Activated naive CD8-positive, alpha-beta T cell treated with anti-CD3 and anti-CD28 coated beads, Interleukin-2, amount 10 ng/mL, durations not matched to agents 7 days and 5 days (primary cell): ENCODE results near the gene GAPT. TPM values are rescaled to one million over a fixed set of nuclear protein-coding genes. Genes with fewer than 3 reads are reported as not detected.

Source experiments
- ATAC-seq: fragments of 150-1000 bp; cut with Tn5 transposase; one replicate; pipeline ENCODE4 v1.10.0; 2021; ENCODE audit warnings: low read depth, moderate library complexity
- POLR2A ChIA-PET: fragments of 350-600 bp; sonication (Branson Sonifier 250); formaldehyde crosslinking; loops from one replicate; lab custom pipeline; 2021; ENCODE audit warnings: antibody characterized with exemption; lab: Charles Lee
- DNase-seq: peaks from one replicate; pipeline ENCODE4 v3.0.0; 2021
- H3K27ac Mint-ChIP-seq: one replicate; pipeline ENCODE4 v1.8.0; 2022; ENCODE audit warnings: mild to moderate bottlenecking, mixed read lengths
- H3K27me3 Mint-ChIP-seq: one replicate; pipeline ENCODE4 v1.8.0; 2022; ENCODE audit warnings: mild to moderate bottlenecking, moderate library complexity, mixed read lengths
- H3K36me3 Mint-ChIP-seq: one replicate; pipeline ENCODE4 v1.8.0; 2021; ENCODE audit warnings: mild to moderate bottlenecking, mixed read lengths
- H3K4me1 Mint-ChIP-seq: one replicate; pipeline ENCODE4 v1.8.0; 2021; ENCODE audit warnings: mixed read lengths
- H3K4me3 Mint-ChIP-seq: one replicate; pipeline ENCODE4 v1.8.0; 2022; ENCODE audit warnings: mild to moderate bottlenecking, moderate library complexity, mixed read lengths
- H3K9me3 Mint-ChIP-seq: one replicate; pipeline ENCODE4 v1.8.0; 2021; ENCODE audit warnings: mixed read lengths
- total RNA-seq, 2 experiments: library from RNA; stranded (reverse); gene quantifications; one replicate each; pipeline ENCODE4 v1.2.3, GENCODE V29; 2021

GAPT gene
- total RNA-seq, 2 experiments from 2014 or later, result 0.57 TPM; not detected in 1

DNA sequence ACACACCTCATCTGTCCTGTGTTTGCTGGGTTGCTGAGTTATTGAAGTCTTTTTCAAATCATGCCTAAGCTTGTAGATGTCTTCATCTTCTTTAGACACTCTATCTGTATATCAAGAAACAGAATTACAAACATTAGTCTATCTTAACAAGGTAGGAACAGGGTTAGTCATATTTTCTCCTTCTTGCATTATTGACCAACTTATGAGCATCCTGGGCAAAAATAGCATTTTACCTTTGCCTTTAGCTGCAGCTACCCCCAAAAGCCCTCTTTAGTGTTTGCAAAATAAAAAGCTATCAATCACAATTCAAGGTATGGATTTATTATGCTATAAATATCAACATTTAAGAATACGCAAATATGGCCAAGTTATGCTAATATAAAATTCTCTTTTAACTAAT is 34.7 kb upstream of the GAPT start:
- Mint-ChIP-seq H3K4me1 (peaks cover 8% of the 10 kb centered on the region), H3K27me3 (peaks cover 32% of the 10 kb centered on the region), H3K27ac (no peak overlapping the region), H3K9me3 (no peaks in the 10 kb centered on the region), H3K4me3 (no peak overlapping the region), H3K36me3 (peaks cover 3% of the 10 kb centered on the region)
- POLR2A ChIA-PET, result no interaction called here
- no peak for DNase-seq
- no peak for ATAC-seq

DNA sequence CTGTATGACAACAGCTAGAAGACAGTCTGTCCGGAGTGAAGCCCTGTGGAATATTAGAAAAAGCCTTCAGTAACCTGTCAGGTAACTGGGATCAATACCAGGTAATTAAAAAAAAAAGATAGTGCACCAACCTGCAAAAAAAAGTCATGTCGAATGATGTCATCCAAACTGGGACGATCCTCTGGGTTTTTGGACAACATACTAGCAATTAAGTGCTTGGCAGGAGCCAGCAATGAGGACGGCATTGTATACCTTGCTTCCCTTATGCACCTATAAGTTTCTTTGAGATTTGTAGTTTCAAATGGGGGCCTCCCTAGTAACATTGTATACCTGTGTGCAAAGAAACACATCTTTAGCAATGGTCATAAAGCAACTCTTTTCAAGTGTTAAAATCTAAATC is 34.2 kb upstream of the GAPT start:
- peaks cover 32% of the 10 kb centered on the region for H3K27me3 Mint-ChIP-seq
- DNase-seq (no peak), ATAC-seq (no peak)
- POLR2A ChIA-PET, result no interaction called here
- H3K27ac Mint-ChIP-seq, result no peak overlapping the region
- H3K36me3 Mint-ChIP-seq, result peaks cover 3% of the 10 kb centered on the region
- H3K4me3 Mint-ChIP-seq, result no peak overlapping the region
- H3K4me1 Mint-ChIP-seq, result peaks cover 9% of the 10 kb centered on the region
- no peaks in the 10 kb centered on the region for H3K9me3 Mint-ChIP-seq

DNA sequence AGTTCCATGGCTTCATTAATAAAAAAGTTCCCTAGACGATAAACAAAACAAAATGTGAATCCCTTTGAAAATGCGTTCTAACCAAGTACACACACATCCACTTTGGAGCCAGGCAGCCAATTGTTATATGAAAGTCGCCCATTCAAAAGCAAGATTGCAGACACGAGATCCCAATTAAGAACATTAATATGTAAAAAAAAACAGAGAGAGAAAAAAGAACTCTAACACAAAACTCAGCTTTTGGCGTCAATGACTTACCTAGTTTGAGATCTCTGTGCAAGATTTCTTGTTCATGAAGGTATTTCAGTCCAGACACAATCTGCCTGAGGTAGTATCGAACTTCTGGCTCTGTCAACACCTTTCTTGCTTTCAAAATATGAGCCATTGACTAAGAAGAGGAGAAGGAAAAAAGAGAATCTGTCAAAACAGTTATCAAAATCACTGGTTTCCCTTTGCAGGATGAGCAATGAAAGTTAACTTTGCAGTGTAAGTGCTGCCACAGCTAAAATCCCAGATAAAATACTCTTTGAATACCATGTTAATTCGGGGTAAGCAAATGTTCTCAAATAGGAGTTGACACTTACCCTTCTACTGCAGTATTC is 33.0 kb upstream of the GAPT start:
- ATAC-seq (no peak), DNase-seq (no peak)
- Mint-ChIP-seq H3K9me3 (no peaks in the 10 kb centered on the region), H3K27me3 (peaks cover 30% of the 10 kb centered on the region), H3K4me3 (no peak overlapping the region), H3K27ac (no peak overlapping the region), H3K36me3 (peaks cover 3% of the 10 kb centered on the region), H3K4me1 (peaks cover 11% of the 10 kb centered on the region)
- POLR2A ChIA-PET, result no interaction called here

DNA sequence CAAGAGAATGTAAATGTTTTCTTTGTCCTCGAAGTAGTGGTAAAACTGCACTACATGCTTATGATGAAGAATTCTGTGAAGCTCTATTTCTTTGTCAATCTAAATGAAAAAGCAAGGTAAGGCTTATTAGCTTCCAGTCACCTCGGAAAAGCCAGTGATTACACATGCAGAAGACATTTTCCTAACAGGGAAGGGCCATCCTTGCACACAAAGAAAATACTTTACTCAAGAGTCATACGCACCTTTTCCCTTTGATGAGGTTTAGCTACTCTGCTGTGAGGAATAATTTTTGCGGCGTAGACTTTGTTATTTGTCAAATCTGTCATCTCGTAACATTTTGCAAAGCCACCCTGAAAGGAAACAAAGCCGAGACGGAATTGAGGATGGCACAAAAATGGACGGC is 32.5 kb upstream of the GAPT start:
- POLR2A ChIA-PET, result no interaction called here
- H3K27ac Mint-ChIP-seq, result no peak overlapping the region
- DNase-seq, result no peak
- H3K4me3 Mint-ChIP-seq, result peak overlapping the region; percentile 74
- peaks cover 30% of the 10 kb centered on the region for H3K27me3 Mint-ChIP-seq
- ATAC-seq, result no peak
- peaks cover 11% of the 10 kb centered on the region for H3K4me1 Mint-ChIP-seq
- H3K36me3 Mint-ChIP-seq, result peaks cover 3% of the 10 kb centered on the region
- H3K9me3 Mint-ChIP-seq, result no peaks in the 10 kb centered on the region

DNA sequence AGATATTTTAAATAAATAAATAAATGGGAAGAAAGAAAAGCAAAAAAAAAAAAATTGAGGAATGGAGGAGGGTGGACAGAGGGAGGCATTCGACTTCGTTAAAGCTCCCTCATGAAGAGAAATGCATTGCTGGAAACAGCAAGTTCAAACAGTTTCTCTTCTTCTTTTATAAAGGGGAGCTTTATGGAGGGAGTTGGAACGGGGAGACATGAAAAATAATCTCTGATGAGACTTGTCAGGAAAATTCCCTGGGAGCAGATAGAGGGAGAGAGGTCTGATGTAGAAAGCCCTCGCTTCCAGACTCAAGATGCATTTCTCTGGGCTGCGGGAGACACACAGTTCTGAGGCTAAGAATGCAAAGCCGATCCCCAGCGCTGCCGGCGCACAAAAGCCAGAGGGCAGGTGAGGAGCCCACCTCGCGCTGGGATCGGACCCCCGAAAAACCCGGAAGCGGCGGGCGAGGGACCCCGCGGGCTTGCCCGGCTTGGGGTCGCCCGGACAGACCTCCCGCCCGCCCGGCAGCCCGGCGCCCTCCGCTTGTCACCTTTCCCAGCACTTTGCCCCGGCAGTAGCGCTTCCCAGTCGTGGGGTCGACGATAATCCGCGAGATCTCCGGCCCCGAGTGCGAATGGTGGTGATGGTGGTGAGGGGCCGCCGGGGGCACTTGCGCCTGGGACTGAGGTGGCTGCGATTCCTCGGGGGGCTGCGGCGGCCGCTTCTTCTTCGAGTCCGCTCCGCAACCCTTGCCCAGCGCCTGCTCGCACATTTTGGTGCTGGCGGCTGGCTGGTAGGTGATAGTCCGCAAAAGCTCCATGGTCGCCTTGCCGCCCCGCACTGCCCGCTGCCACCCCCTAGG is 31.9 kb upstream of the GAPT start:
- no peak overlapping the region for H3K27ac Mint-ChIP-seq
- peaks cover 11% of the 10 kb centered on the region for H3K4me1 Mint-ChIP-seq
- peak overlapping the region; percentile 81 for H3K4me3 Mint-ChIP-seq
- H3K36me3 Mint-ChIP-seq, result peaks cover 3% of the 10 kb centered on the region
- POLR2A ChIA-PET, result no interaction called here
- no peaks in the 10 kb centered on the region for H3K9me3 Mint-ChIP-seq
- DNase-seq (no peak), ATAC-seq (no peak)
- H3K27me3 Mint-ChIP-seq, result peaks cover 33% of the 10 kb centered on the region

DNA sequence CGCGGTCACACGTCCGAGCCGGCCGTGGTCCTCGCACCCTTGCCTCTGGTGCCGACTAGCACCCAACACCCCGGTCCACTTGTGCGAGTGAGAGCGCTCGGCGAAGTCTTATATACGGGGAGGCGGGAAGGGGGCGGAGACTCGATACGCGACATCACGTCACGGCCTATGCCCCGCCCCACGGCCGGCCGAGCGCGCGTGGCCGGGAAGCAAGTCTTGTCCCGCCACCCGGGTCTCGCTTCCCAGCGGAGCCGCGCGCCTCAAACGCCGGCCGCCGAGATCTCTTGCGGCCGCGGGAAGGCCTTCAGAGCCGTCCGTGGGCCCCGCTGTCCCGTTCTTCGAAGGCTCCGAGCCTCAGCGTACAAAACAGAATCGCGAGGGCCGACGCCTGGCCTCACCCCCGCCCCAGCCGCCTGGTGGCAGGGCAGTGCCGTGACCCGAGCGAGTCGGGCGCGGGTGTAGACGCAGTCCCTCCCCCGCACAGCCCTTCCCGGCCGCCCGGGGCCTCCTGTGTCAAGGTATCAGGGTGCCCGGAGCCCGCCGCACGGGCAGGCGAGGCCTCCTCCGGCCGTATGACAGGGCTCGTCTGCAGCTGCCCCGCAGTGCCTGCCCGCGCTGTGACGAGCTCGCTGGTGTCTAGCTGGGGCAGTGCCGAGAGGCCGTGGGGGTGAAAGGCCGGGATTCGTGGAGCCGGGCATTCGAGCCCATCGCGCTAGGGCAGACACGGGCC is 31.1 kb upstream of the GAPT start, which contains the start of gene PLK2:
Gene PLK2 (minus strand): TSS at position 85 of the 730 bp plus-strand sequence. CDS start 127 bp downstream, outside the sequence.
- peaks cover 11% of the 10 kb centered on the region for H3K4me1 Mint-ChIP-seq
- ATAC-seq (peak; percentile 79), DNase-seq (peak; percentile 92)
- H3K9me3 Mint-ChIP-seq, result no peaks in the 10 kb centered on the region
- peaks cover 2% of the 10 kb centered on the region for H3K36me3 Mint-ChIP-seq
- peak within 1 kb of the TSS; percentile 67 for H3K27ac Mint-ChIP-seq
- POLR2A ChIA-PET, result no interaction called here
- H3K4me3 Mint-ChIP-seq, result peak within 1 kb of the TSS; percentile 81
- H3K27me3 Mint-ChIP-seq, result peaks cover 33% of the 10 kb centered on the region

DNA sequence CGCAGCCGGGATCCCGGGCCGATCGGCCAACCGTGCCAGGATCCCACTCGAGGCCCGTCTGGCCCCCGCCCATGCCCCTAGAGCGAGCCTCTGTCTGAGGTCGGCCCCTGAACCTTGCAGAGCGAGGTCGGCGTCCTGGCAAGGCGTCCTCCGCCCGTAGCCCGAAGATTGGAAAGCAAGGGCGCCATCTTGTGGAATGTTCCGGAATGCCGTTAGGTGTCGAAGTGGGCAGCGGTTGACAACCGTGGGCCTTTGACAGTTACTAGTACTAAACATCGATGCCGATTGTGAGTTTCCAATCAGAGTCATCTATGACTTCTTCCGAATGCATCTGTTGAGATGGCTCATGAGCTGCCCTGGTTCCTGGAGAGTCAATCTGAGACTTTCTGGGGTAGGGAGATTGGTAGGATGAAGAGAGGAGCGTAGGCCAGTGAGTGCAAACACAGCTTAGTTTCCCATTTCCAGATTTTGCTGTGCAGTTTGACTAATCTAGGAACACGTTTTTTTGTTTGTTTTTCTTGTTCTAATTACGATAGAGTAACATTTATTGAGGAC is 30.4 kb upstream of the GAPT start:
- peak overlapping the region; percentile 81 for H3K4me3 Mint-ChIP-seq
- H3K4me1 Mint-ChIP-seq, result peaks cover 11% of the 10 kb centered on the region
- ATAC-seq (peak; percentile 73), DNase-seq (peak; percentile 87)
- peaks cover 33% of the 10 kb centered on the region for H3K27me3 Mint-ChIP-seq
- peak overlapping the region; percentile 46 for H3K27ac Mint-ChIP-seq
- no peaks in the 10 kb centered on the region for H3K9me3 Mint-ChIP-seq
- peaks cover 2% of the 10 kb centered on the region for H3K36me3 Mint-ChIP-seq
- POLR2A ChIA-PET, result no interaction called here

DNA sequence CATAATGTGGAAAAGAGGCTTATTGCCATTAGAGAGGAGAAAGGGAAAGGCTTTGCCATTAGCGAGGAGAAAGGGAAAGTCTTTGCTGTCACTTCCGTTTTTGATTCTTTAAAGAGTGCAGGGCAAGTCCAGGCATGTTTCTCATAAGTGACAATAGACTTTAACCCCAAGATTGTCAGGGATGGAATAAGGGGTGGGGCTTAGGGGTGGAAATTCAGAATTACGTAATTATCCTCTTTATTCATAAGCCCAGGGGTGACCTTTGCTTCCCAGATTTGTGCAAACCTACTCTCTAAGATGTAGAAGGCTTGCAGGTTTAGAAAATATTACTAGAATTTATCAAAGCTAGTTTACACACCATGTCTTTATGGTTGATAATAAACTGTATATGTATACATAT is 29.1 kb upstream of the GAPT start:
- peaks cover 17% of the 10 kb centered on the region for H3K4me1 Mint-ChIP-seq
- H3K27me3 Mint-ChIP-seq, result peaks cover 27% of the 10 kb centered on the region
- peaks cover 2% of the 10 kb centered on the region for H3K36me3 Mint-ChIP-seq
- DNase-seq, result no peak
- ATAC-seq, result no peak
- H3K27ac Mint-ChIP-seq, result no peak overlapping the region
- H3K9me3 Mint-ChIP-seq, result no peaks in the 10 kb centered on the region
- POLR2A ChIA-PET, result no interaction called here
- H3K4me3 Mint-ChIP-seq, result no peak overlapping the region

DNA sequence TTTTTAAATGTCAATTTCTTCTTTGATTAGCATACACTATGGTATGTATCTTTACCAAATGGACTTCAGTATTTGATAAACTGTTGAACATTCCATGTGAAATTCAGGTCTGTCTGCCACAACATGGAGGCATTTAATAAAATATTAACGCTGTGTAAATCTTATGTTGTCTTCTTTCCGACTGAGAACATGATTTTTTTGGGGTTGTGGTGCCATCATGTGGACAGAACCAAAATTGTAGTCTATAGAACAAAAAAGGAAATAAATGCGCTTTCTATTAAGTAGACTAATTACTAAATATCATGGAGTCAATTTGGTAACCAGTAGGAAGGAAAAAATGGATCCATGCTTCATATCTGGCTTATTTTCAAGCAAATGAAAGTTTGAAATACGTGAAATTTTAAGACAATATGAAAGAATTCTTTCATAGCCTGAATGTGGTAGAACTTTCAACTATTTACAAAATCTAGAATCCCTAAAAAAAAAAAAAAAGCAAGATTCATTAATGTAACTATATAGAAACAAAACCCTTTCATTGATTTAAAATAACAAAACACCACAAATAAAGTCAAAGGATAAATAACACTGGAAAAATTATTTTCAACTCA is 28.5 kb upstream of the GAPT start:
- no peak for DNase-seq
- Mint-ChIP-seq H3K4me3 (no peak overlapping the region), H3K4me1 (peaks cover 17% of the 10 kb centered on the region), H3K27ac (no peak overlapping the region), H3K27me3 (peaks cover 23% of the 10 kb centered on the region), H3K9me3 (no peaks in the 10 kb centered on the region), H3K36me3 (no peaks in the 10 kb centered on the region)
- ATAC-seq, result no peak
- POLR2A ChIA-PET, result no interaction called here

DNA sequence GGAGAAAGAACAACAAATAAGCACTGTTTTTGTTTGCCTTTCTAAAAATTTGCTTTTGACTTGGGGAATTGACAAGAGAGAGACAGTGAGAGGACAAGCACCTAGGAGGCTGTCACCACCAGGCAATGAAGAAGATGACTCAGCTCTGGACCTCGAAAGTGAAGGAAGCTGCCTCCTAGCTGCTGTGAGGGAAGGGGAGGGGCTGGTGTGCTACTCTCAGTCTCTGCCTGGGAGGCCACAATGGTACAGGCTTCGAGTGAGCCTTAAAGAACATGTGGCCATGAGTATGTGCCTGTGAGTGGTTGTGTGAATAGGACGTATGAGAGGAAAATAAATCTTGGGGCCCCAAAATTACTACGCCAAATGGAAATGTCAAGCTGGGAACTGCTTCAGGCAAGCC is 24.3 kb upstream of the GAPT start:
- H3K9me3 Mint-ChIP-seq, result no peaks in the 10 kb centered on the region
- no peaks in the 10 kb centered on the region for H3K36me3 Mint-ChIP-seq
- ATAC-seq (peak; percentile 85), DNase-seq (no peak)
- H3K4me3 Mint-ChIP-seq, result no peak overlapping the region
- H3K27ac Mint-ChIP-seq, result no peak overlapping the region
- H3K4me1 Mint-ChIP-seq, result peaks cover 9% of the 10 kb centered on the region
- POLR2A ChIA-PET, result no interaction called here
- H3K27me3 Mint-ChIP-seq, result peaks cover 16% of the 10 kb centered on the region

DNA sequence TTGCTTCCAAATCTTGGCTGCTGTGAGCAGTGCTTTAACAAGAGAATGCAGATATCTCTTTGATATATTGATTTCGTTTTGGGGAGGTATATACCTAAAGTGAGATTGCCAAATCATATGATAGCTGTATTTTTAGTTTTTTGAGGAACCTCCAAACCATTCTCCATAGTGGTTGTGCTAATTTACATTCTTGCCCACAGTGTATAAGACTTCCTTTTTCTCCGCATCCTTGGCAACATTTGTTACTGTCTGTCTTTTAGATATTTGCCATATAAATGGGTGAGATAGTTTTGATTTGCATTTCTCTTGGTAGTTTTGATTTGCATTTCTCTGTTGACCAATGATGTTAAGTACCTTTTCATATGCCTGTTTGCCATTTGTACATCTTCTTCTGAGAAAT is 21.3 kb upstream of the GAPT start:
- Mint-ChIP-seq H3K27ac (no peak overlapping the region), H3K9me3 (no peaks in the 10 kb centered on the region), H3K27me3 (peaks cover 13% of the 10 kb centered on the region), H3K4me3 (no peak overlapping the region), H3K36me3 (no peaks in the 10 kb centered on the region), H3K4me1 (peaks cover 6% of the 10 kb centered on the region)
- no peak for DNase-seq
- POLR2A ChIA-PET, result no interaction called here
- no peak for ATAC-seq

DNA sequence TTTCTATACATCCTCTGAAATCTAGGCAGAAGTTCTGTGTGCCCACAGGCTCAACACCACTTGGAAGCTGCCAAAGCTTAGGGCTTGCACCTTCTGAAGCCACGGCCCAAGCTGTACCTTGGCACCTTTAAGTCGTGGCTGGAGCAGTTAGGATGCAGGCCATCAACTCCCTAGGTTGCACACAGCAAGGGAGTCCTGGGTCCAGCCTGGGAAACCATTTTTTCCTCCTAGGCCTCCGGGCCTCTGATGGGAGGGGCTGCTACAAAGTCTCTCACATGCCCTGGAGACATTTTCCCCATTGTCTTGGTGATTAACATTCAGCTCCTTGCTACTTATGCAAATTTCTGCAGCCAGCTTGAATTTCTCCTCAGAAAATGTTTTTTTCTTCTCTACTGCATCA is 15.8 kb upstream of the GAPT start:
- Mint-ChIP-seq H3K9me3 (peaks cover 5% of the 10 kb centered on the region), H3K27me3 (peaks cover 3% of the 10 kb centered on the region), H3K27ac (no peak overlapping the region), H3K4me1 (no peaks in the 10 kb centered on the region), H3K4me3 (no peak overlapping the region), H3K36me3 (peaks cover 1% of the 10 kb centered on the region)
- DNase-seq, result no peak
- no peak for ATAC-seq
- POLR2A ChIA-PET, result no interaction called here

DNA sequence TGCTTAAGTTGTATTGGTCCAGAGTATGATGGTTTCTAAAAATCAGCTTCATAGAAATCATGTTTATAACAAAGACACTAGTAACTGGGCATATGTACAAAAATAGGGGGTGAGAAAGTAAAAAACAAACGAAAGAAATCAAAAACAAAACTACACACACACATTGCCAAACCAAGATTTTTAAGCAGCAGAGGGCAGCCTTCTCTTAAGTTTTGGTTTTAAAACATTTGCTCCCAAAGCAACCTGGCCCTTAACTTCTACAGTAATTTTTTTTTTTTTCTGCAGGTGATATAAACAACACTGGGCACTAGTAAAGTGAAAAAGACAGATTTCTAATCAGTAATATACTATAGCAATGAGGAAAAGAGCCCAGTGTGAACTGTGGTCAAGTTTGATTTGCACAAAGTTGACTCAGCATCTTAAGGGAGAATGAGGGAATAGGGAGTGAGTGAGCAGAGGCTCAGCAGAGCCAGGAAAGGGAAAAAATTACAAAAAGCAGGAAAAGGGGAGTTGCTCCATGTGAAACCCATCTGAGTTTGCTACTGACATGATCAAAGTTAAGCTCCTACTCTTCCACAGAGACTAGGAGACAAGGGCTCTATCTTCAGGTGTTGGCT is 13.4 kb upstream of the GAPT start:
- H3K27ac Mint-ChIP-seq, result no peak overlapping the region

More for the DNA sequence above, 13.4 kb upstream of the GAPT start:
- H3K27me3 Mint-ChIP-seq, result no peaks in the 10 kb centered on the region
- POLR2A ChIA-PET, result no interaction called here
- no peaks in the 10 kb centered on the region for H3K4me1 Mint-ChIP-seq
- no peak for ATAC-seq
- H3K9me3 Mint-ChIP-seq, result peaks cover 5% of the 10 kb centered on the region
- DNase-seq, result no peak
- no peak overlapping the region for H3K4me3 Mint-ChIP-seq
- peaks cover 1% of the 10 kb centered on the region for H3K36me3 Mint-ChIP-seq
